CD8-positive, alpha-beta memory T cell (primary cell): ENCODE data around the gene ADRA2B. TPM values are rescaled to one million over a fixed set of nuclear protein-coding genes. Genes with fewer than 3 reads are reported as not detected.

Experiments used
- CTCF ChIA-PET: fragments of 350-600 bp; sonication (Branson Sonifier 250); formaldehyde crosslinking; loops from one replicate; lab custom pipeline; 2021; ENCODE audit warnings: antibody characterized with exemption; lab: Charles Lee
- POLR2A ChIA-PET: fragments of 350-600 bp; sonication (Branson Sonifier 250); formaldehyde crosslinking; loops from one replicate; lab custom pipeline; 2021; ENCODE audit warnings: antibody characterized with exemption; lab: Charles Lee
- DNase-seq, 5 donors: peaks; one replicate each; pipeline versions ENCODE4 v3.0.0 to v3.0.0-alpha.2; 2020 to 2022; ENCODE audit warnings: mixed read lengths in 1 of 5
- H3K27ac ChIP-seq: one replicate; pipeline ENCODE4 v1.7.0; 2013; ENCODE audit warnings: low read depth, mild to moderate bottlenecking, low read length, moderate library complexity
- H3K27me3 ChIP-seq: 2 replicates; pipeline ENCODE4 v1.7.0; 2013; ENCODE audit warnings: low read length, mild to moderate bottlenecking; ENCODE audit not compliant: insufficient read depth, poor library complexity, severe bottlenecking
- H3K36me3 ChIP-seq: 2 replicates; pipeline ENCODE4 v1.7.0; 2013; ENCODE audit warnings: mild to moderate bottlenecking, low read length, moderate library complexity; ENCODE audit not compliant: insufficient read depth
- H3K4me1 ChIP-seq: 2 replicates; pipeline ENCODE4 v1.7.0; 2013; ENCODE audit warnings: mild to moderate bottlenecking, low read length, moderate library complexity; ENCODE audit not compliant: insufficient read depth
- H3K4me3 ChIP-seq: 2 replicates; pipeline ENCODE4 v1.7.0; 2013; ENCODE audit warnings: mild to moderate bottlenecking, low read length
- H3K9me3 ChIP-seq: 2 replicates; pipeline ENCODE4 v1.7.0; 2013; ENCODE audit warnings: mild to moderate bottlenecking, low read length
- H3K27ac Mint-ChIP-seq, 8 donors: one replicate each; pipeline ENCODE4 v1.8.0; 2020 to 2021; ENCODE audit warnings: mixed read lengths in 8 of 8, mild to moderate bottlenecking in 6 of 8, inconsistent platforms in 3 of 8, moderate library complexity in 3 of 8
- H3K27me3 Mint-ChIP-seq, 2 donors: one replicate each; pipeline ENCODE4 v1.8.0; 2020 to 2021; ENCODE audit warnings: mixed read lengths in 2 of 2, mild to moderate bottlenecking in 1 of 2, moderate library complexity in 1 of 2
- H3K36me3 Mint-ChIP-seq, 3 donors: one replicate each; pipeline ENCODE4 v1.8.0; 2020 to 2021; ENCODE audit warnings: mixed read lengths in 3 of 3, inconsistent platforms in 1 of 3, mild to moderate bottlenecking in 1 of 3
- H3K4me1 Mint-ChIP-seq, 3 donors: one replicate each; pipeline ENCODE4 v1.8.0; 2020 to 2021; ENCODE audit warnings: mixed read lengths in 3 of 3, inconsistent platforms in 1 of 3, mild to moderate bottlenecking in 1 of 3
- H3K4me3 Mint-ChIP-seq, 7 donors: one replicate each; pipeline ENCODE4 v1.8.0; 2020 to 2021; ENCODE audit warnings: mixed read lengths in 7 of 7, mild to moderate bottlenecking in 6 of 7, moderate library complexity in 4 of 7, inconsistent platforms in 2 of 7
- H3K9me3 Mint-ChIP-seq, 5 donors: one replicate each; pipeline ENCODE4 v1.8.0; 2020 to 2022; ENCODE audit warnings: mixed read lengths in 5 of 5, mild to moderate bottlenecking in 3 of 5, moderate library complexity in 2 of 5, inconsistent platforms in 1 of 5
- polyA plus RNA-seq: library from polyadenylated mRNA; unstranded; fragments of 300-500 nt; fragmentation: Illumina TruSeq; gene quantifications from one replicate; pipeline ENCODE4 v1.2.3, GENCODE V29; 2021
- total RNA-seq, 2 experiments: library from RNA; stranded (reverse); gene quantifications; one replicate each; pipeline ENCODE4 v1.2.3, GENCODE V29; 2021

Gene ADRA2B
- total and polyA plus RNA-seq, 3 experiments from 2014 or later, result 0.07 to 0.24 TPM; not detected in 1

- CTCF ChIA-PET, result no interaction called here
- H3K27ac Mint-ChIP-seq, result no peak overlapping the region
Observed at GRCh38 chr2:96105152-96105915, 11.0 kb downstream of the ADRA2B start.

DNA sequence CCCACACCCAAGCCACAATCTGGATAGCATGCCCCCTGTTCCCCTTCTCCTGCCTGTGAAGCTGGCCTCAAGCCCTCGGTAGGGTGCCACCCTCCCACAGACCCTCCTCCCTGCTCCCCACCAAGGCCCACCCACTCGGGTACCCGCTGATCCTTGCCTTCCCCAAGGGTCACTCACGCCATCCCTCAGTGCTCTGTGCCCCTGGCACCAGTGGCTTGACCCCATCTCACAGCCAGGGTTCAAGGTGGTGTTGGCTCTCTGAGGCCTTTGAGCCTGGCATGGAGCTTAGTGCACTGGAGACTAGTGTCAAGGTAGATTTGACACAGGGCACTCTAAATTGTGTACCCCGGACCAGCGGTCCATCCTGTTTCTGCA, 11.9 kb downstream of the ADRA2B start:
- ChIA-PET CTCF (no interaction called here), POLR2A (no interaction called here)
- DNase-seq, result peak in 1 of 5 donors; percentile 0
- Mint-ChIP-seq H3K9me3 (peaks cover 0 to 16% (median 10%) of the 10 kb centered on the region in 5 donors), H3K4me1 (no peaks in the 10 kb centered on the region), H3K27me3 (peaks cover 0 to 5% of the 10 kb centered on the region in 2 donors), H3K27ac (no peak overlapping the region), H3K36me3 (peaks cover 0 to 12% (median 0%) of the 10 kb centered on the region in 3 donors), H3K4me3 (no peak overlapping the region)
- no peak overlapping the region for H3K4me3 ChIP-seq
- peaks cover 5% of the 10 kb centered on the region for H3K9me3 ChIP-seq
- H3K27ac ChIP-seq, result no peak overlapping the region
- no peaks in the 10 kb centered on the region for H3K4me1 ChIP-seq
- H3K27me3 ChIP-seq, result no peaks in the 10 kb centered on the region
- no peaks in the 10 kb centered on the region for H3K36me3 ChIP-seq

More at GRCh38 chr2:96105152-96105915, 11.0 kb downstream of the ADRA2B start:
- Histone ChIP-seq H3K27ac (no peak overlapping the region), H3K9me3 (peaks cover 5% of the 10 kb centered on the region), H3K4me1 (no peaks in the 10 kb centered on the region), H3K27me3 (no peaks in the 10 kb centered on the region), H3K36me3 (no peaks in the 10 kb centered on the region), H3K4me3 (no peak overlapping the region)
- H3K9me3 Mint-ChIP-seq, result peaks cover 0 to 16% (median 10%) of the 10 kb centered on the region in 5 donors
- POLR2A ChIA-PET, result no interaction called here
- no peak overlapping the region for H3K4me3 Mint-ChIP-seq
- H3K27me3 Mint-ChIP-seq, result peaks cover 0 to 5% of the 10 kb centered on the region in 2 donors
- peaks cover 0 to 12% (median 0%) of the 10 kb centered on the region in 3 donors for H3K36me3 Mint-ChIP-seq
- no peak for DNase-seq
- H3K4me1 Mint-ChIP-seq, result no peaks in the 10 kb centered on the region

- no peak for DNase-seq
- POLR2A ChIA-PET, result no interaction called here
- H3K36me3 ChIP-seq, result no peaks in the 10 kb centered on the region
- Mint-ChIP-seq H3K36me3 (peaks cover 0 to 12% (median 0%) of the 10 kb centered on the region in 3 donors), H3K4me3 (no peak overlapping the region), H3K9me3 (peaks cover 0 to 16% (median 10%) of the 10 kb centered on the region in 5 donors), H3K4me1 (no peaks in the 10 kb centered on the region), H3K27me3 (peaks cover 0 to 5% of the 10 kb centered on the region in 2 donors), H3K27ac (no peak overlapping the region)
- peaks cover 5% of the 10 kb centered on the region for H3K9me3 ChIP-seq
- H3K27me3 ChIP-seq, result no peaks in the 10 kb centered on the region
- CTCF ChIA-PET, result no interaction called here
- H3K4me3 ChIP-seq, result no peak overlapping the region
- no peak overlapping the region for H3K27ac ChIP-seq
- H3K4me1 ChIP-seq, result no peaks in the 10 kb centered on the region
Observed at GRCh38 chr2:96103761-96104486, 12.4 kb downstream of the ADRA2B start.

GRCh38 chr2:96103187-96103601, 13.2 kb downstream of the ADRA2B start:
- ChIA-PET CTCF (no interaction called here), POLR2A (no interaction called here)
- Mint-ChIP-seq H3K4me1 (no peaks in the 10 kb centered on the region), H3K36me3 (peaks cover 0 to 12% (median 0%) of the 10 kb centered on the region in 3 donors), H3K27ac (no peak overlapping the region), H3K9me3 (peaks cover 0 to 16% (median 10%) of the 10 kb centered on the region in 5 donors), H3K27me3 (peaks cover 0 to 6% of the 10 kb centered on the region in 2 donors), H3K4me3 (no peak overlapping the region)
- no peaks in the 10 kb centered on the region for H3K36me3 ChIP-seq
- peaks cover 5% of the 10 kb centered on the region for H3K9me3 ChIP-seq
- no peak overlapping the region for H3K27ac ChIP-seq
- DNase-seq, result no peak
- no peaks in the 10 kb centered on the region for H3K4me1 ChIP-seq
- no peak overlapping the region for H3K4me3 ChIP-seq
- H3K27me3 ChIP-seq, result no peaks in the 10 kb centered on the region

GRCh38 chr2:96102596-96103186, 13.7 kb downstream of the ADRA2B start:
- H3K27me3 ChIP-seq, result no peaks in the 10 kb centered on the region
- no peaks in the 10 kb centered on the region for H3K4me1 Mint-ChIP-seq
- ChIA-PET POLR2A (no interaction called here), CTCF (interaction anchor here (0.7 kb wide), 1 partner anchor 151 kb away, joined by 3 read pairs; no protein-coding TSS in a partner anchor)
- peaks cover 0 to 12% (median 0%) of the 10 kb centered on the region in 3 donors for H3K36me3 Mint-ChIP-seq
- no peak overlapping the region for H3K4me3 Mint-ChIP-seq
- H3K27ac ChIP-seq, result no peak overlapping the region
- H3K27me3 Mint-ChIP-seq, result peaks cover 0 to 7% of the 10 kb centered on the region in 2 donors
- no peak overlapping the region for H3K27ac Mint-ChIP-seq
- no peak overlapping the region for H3K4me3 ChIP-seq
- H3K36me3 ChIP-seq, result no peaks in the 10 kb centered on the region
- peaks cover 0 to 16% (median 10%) of the 10 kb centered on the region in 5 donors for H3K9me3 Mint-ChIP-seq
- peak in 1 of 5 donors; percentile 0 for DNase-seq
- peaks cover 5% of the 10 kb centered on the region for H3K9me3 ChIP-seq
- no peaks in the 10 kb centered on the region for H3K4me1 ChIP-seq

- H3K27ac Mint-ChIP-seq, result no peak overlapping the region
- H3K27ac ChIP-seq, result no peak overlapping the region
- H3K4me3 ChIP-seq, result no peak overlapping the region
- H3K4me1 ChIP-seq, result no peaks in the 10 kb centered on the region
- peaks cover 0 to 7% of the 10 kb centered on the region in 2 donors for H3K27me3 Mint-ChIP-seq
- H3K4me3 Mint-ChIP-seq, result no peak overlapping the region
- H3K27me3 ChIP-seq, result no peaks in the 10 kb centered on the region
- peaks cover 0 to 12% (median 0%) of the 10 kb centered on the region in 3 donors for H3K36me3 Mint-ChIP-seq
- peaks cover 0 to 13% (median 8%) of the 10 kb centered on the region in 5 donors for H3K9me3 Mint-ChIP-seq
- DNase-seq, result no peak
- CTCF ChIA-PET, result no interaction called here
- POLR2A ChIA-PET, result no interaction called here
- H3K4me1 Mint-ChIP-seq, result no peaks in the 10 kb centered on the region
- no peaks in the 10 kb centered on the region for H3K36me3 ChIP-seq
- H3K9me3 ChIP-seq, result peaks cover 5% of the 10 kb centered on the region
Observed at GRCh38 chr2:96100893-96101304, 15.5 kb downstream of the ADRA2B start.

- H3K4me3 ChIP-seq, result no peak overlapping the region
- Mint-ChIP-seq H3K27me3 (peaks cover 3 to 4% of the 10 kb centered on the region in 2 donors), H3K27ac (peak overlapping the region in 1 of 8 donors; percentile 35), H3K4me3 (no peak overlapping the region), H3K4me1 (no peaks in the 10 kb centered on the region), H3K36me3 (peaks cover 0 to 5% (median 0%) of the 10 kb centered on the region in 3 donors), H3K9me3 (peaks cover 0 to 5% (median 2%) of the 10 kb centered on the region in 5 donors)
- POLR2A ChIA-PET, result no interaction called here
- CTCF ChIA-PET, result interaction anchor here (0.7 kb wide), 1 partner anchor 17 kb away, joined by 3 read pairs; no protein-coding TSS in a partner anchor
- H3K9me3 ChIP-seq, result peaks cover under 1% of the 10 kb centered on the region
- H3K36me3 ChIP-seq, result no peaks in the 10 kb centered on the region
- no peaks in the 10 kb centered on the region for H3K4me1 ChIP-seq
- H3K27ac ChIP-seq, result no peak overlapping the region
- peak in 3 of 5 donors; percentile 0 to 27 (median 1) for DNase-seq
- H3K27me3 ChIP-seq, result no peaks in the 10 kb centered on the region
Observed at GRCh38 chr2:96099861-96100798, 16.2 kb downstream of the ADRA2B start.
